IPS-15b (cell line): ENCODE data around the gene DYNC2I2.
"Not testable (repeated sequence)": the region's sequence is repeated elsewhere in the genome, so short reads cannot be mapped to it uniquely, and the experiment has no call there.

Experiments used
- H3K27me3 ChIP-seq: one replicate; pipeline ENCODE4 v1.6.1; 2013; ENCODE audit warnings: low read length; ENCODE audit not compliant: control insufficient read depth, insufficient read depth
- H3K36me3 ChIP-seq: one replicate; pipeline ENCODE4 v1.6.1; 2013; ENCODE audit warnings: low read length; ENCODE audit not compliant: control insufficient read depth, insufficient read depth
- H3K4me1 ChIP-seq: one replicate; pipeline ENCODE4 v1.6.1; 2013; ENCODE audit warnings: mild to moderate bottlenecking, low read length; ENCODE audit not compliant: control insufficient read depth, insufficient read depth
- H3K4me3 ChIP-seq: one replicate; pipeline ENCODE4 v1.5.1; 2013; ENCODE audit warnings: low read depth, low read length
- H3K9ac ChIP-seq: one replicate; pipeline ENCODE4 v1.6.1; 2013; ENCODE audit warnings: low read depth, mild to moderate bottlenecking, low read length
- H3K9me3 ChIP-seq: one replicate; pipeline ENCODE4 v1.6.1; 2013; ENCODE audit warnings: mild to moderate bottlenecking, low read length; ENCODE audit not compliant: control insufficient read depth, insufficient read depth

DYNC2I2 gene

DNA sequence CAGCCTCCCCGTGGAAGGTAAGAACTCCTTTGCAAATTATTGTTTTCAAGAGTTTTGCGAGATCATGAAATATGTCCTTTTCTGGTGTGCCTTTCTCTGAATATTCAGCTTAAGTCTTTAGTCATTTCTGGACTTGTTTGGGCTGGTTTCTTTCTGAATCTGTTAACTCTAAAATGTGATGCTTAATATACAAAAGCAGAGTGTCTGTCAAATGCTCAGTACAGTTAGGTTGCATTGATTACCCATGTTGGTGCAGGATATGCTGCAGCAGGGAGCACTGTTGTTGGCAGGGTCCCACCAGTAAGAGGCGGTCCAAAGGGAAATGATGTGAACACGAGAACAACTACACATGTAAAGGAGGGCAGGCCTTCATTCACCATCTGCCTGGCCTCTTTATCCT lies 56.5 kb downstream of the DYNC2I2 start:
- no peak overlapping the region for H3K9ac ChIP-seq
- H3K9me3 ChIP-seq = no peaks in the 10 kb centered on the region
- H3K36me3 ChIP-seq = peaks cover 30% of the 10 kb centered on the region
- H3K4me1 ChIP-seq = no peaks in the 10 kb centered on the region
- no peak overlapping the region for H3K4me3 ChIP-seq
- H3K27me3 ChIP-seq = no peaks in the 10 kb centered on the region

DNA sequence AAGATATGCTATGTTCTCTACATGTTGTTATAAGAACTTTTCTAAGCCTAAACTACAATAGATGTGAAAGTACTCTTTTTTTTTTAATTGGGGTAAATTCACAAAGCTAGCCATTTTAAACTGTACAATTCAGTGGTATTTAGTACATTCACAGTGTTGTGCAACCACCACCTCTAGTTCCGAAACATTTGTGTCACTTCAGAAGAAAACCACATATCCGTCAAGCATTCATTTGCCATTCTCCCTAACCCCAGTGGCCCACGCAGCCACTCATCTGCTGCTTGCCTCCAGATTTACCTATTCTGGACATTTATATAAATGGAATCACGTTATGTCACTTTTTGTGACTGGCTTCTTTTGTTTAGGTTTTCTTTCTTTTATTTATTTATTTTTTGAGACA lies 61.2 kb downstream of the DYNC2I2 start:
- Histone ChIP-seq H3K4me1 (no peaks in the 10 kb centered on the region), H3K27me3 (no peaks in the 10 kb centered on the region), H3K9ac (no peak overlapping the region), H3K4me3 (no peak overlapping the region), H3K9me3 (no peaks in the 10 kb centered on the region), H3K36me3 (peaks cover 35% of the 10 kb centered on the region)

DNA sequence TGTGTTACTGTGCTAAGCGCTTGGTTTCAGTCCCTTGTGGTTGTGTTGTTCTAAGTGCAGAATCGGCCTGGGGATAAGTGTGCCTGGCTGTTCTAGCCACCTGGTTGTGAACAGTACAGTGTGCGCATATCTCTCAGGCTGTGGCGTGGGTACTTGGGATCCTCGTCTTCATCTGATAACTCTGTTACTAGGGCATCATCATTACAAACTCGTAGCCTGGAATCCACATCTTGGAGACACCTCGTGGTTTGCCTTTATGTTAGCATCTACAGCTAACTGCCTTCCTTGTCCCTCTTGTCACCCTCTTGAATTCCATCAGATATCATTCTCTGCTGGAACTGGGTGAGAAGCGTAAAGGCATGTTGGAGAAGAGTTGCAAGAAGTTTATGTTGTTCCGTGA lies 62.8 kb downstream of the DYNC2I2 start:
- H3K4me3 ChIP-seq = no peak overlapping the region
- H3K9me3 ChIP-seq = no peaks in the 10 kb centered on the region
- H3K9ac ChIP-seq = no peak overlapping the region
- H3K4me1 ChIP-seq = no peaks in the 10 kb centered on the region
- peaks cover 31% of the 10 kb centered on the region for H3K36me3 ChIP-seq
- H3K27me3 ChIP-seq = no peaks in the 10 kb centered on the region

DNA sequence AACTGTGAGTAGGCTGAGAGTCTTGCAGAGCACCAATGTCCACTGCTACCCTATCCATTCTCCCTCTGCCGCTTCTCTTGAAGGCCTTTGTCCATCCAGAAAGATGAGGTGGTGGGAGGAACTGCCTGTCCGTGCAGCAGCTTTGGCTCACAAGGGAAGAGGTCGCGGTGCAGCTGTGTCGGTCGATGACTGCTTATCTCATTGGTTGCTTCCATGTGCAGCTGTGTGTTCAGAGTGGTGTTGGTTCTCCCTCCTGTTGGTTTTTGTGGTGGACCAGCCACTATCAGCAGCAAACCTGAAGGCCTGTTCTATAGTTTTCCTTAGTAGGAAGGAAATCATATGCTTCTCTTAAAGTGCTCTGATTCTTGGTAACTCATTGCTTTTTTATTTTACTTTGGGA lies 63.6 kb downstream of the DYNC2I2 start:
- Histone ChIP-seq H3K27me3 (no peaks in the 10 kb centered on the region), H3K4me1 (no peaks in the 10 kb centered on the region), H3K4me3 (no peak overlapping the region), H3K9ac (no peak overlapping the region), H3K36me3 (peaks cover 34% of the 10 kb centered on the region), H3K9me3 (no peaks in the 10 kb centered on the region)

DNA sequence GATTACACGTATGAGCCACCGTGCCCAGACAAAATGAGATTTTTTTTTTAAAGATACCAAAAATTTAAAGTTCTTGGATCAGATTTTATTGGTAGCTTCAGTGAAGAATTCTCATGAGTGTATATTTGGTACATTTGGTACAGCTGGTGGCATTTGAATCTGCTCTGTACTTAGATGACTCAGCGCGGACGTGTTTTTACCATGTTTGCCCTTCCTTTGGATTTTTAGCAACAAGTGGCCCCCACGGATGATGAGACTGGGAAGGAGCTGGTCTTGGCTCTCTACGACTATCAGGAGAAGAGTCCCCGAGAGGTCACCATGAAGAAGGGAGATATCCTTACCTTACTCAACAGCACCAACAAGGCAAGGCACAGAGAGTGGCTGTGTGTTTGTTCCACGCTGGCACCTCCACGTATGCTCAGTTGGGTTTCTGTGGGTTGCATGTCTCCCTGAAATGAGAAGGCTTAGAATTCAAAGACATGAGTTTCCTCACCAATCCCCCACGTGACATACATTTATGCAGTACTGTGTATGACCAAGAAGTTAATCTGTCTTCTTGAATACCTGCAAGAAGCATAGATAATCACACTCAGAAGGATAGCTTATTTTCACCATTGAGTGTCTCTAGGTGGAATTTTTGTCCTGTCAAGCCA lies 67.9 kb downstream of the DYNC2I2 start:
- Histone ChIP-seq H3K9me3 (no peaks in the 10 kb centered on the region), H3K4me3 (no peak overlapping the region), H3K36me3 (peaks cover 58% of the 10 kb centered on the region), H3K27me3 (no peaks in the 10 kb centered on the region), H3K9ac (no peak overlapping the region), H3K4me1 (no peaks in the 10 kb centered on the region)

DNA sequence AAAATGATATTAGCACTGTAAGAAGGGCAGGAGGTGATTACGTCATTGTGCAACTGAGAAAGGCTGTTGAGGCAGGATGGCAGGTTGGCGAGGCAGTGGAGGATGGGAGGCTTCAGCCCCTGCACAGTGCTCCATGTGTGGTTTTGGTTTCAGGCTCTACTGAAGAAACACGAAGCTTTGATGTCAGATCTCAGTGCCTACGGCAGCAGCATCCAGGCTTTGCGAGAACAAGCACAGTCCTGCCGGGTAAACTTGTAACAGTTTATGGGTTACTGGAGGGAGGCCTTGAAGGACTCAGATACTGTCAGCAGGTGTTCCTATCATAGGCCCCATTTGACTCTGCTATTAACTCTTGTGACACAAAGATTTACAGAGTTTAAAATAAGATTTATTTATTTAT lies 69.2 kb downstream of the DYNC2I2 start:
- H3K9ac ChIP-seq = no peak overlapping the region
- peaks cover 52% of the 10 kb centered on the region for H3K36me3 ChIP-seq
- H3K4me1 ChIP-seq = no peaks in the 10 kb centered on the region
- H3K27me3 ChIP-seq = no peaks in the 10 kb centered on the region
- no peak overlapping the region for H3K4me3 ChIP-seq
- H3K9me3 ChIP-seq = no peaks in the 10 kb centered on the region

DNA sequence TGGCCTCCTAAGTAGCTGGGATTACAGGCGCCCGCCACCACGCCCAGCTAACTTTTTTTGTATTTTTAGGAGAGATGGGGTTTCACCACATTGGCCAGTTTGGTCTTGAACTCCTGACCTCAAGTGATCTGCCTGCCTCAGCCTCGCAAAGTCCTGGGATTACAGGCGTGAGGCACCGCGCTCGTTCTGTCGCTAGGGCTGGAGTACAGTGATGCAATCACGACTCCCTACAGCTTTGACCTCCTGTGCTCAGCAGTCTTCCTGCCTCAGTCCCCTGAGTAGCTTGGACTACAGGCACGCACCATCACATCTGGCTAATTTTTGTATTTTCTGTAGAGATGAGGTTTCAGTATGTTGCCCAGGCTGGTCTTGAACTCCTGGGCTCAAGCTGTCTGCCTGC lies 69.7 kb downstream of the DYNC2I2 start:
- not testable (repeated sequence) for H3K27me3 ChIP-seq, H3K4me3 ChIP-seq, H3K9me3 ChIP-seq, H3K4me1 ChIP-seq, H3K9ac ChIP-seq
- peaks cover 51% of the 10 kb centered on the region for H3K36me3 ChIP-seq

DNA sequence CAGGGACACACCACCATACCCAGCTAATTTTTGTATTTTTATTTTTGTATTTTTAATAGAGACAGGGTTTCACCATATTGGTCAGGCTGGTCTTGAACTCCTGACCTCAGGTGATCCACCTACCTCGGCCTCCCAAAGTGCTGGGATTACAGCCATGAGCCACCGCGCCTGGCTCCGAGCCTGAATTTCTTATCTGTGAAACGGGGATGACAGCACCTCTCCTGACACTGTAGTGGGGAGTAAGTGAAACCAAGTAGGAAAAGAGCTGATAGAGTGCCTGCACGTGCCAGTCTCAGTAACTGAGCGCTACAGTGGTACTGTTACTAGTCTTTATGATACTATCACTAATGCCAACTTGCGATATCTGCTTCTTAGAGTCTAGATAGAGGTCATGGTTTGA lies 71.5 kb downstream of the DYNC2I2 start:
- not testable (repeated sequence) for H3K4me3 ChIP-seq, H3K27me3 ChIP-seq, H3K9me3 ChIP-seq, H3K4me1 ChIP-seq, H3K9ac ChIP-seq
- H3K36me3 ChIP-seq = peaks cover 52% of the 10 kb centered on the region
